Measurements from ENCODE around the gene IER2. TPM values are rescaled to one million over a fixed set of nuclear protein-coding genes. Genes with fewer than 3 reads are reported as not detected.

IER2 gene
- total and polyA plus RNA-seq, 2 donors (not counting 3 experiments of a cell fraction or from before 2014, with no cell fraction given) = 60.6 to 81.6 TPM

- Histone ChIP-seq H2AFZ (ENCODE audit: low read depth, low read length) (no peak overlapping the region), H3K9ac (replicated peaks; ENCODE audit: extremely low read depth, insufficient read depth, low read length) (peak overlapping the region; percentile 97), H3K79me2 (ENCODE audit: control insufficient read depth, insufficient read depth, low read length) (peaks cover 39% of the 10 kb centered on the region), H3K9me1 (replicated peaks; ENCODE audit: control insufficient read depth, extremely low read depth, insufficient read depth, low read length) (no peaks in the 10 kb centered on the region), H4K20me1 (replicated peaks; ENCODE audit: control insufficient read depth, extremely low read depth, insufficient read depth, low read length) (no peaks in the 10 kb centered on the region), H3K27ac (ENCODE audit: insufficient read depth, low read depth, low read length) (peak overlapping the region; percentile 96), H3K27me3 (ENCODE audit: control insufficient read depth in 2 of 2, insufficient read depth in 2 of 2, low read length in 2 of 2) (no peaks in the 10 kb centered on the region), H3K36me3 (ENCODE audit: control insufficient read depth in 2 of 2, extremely low read depth in 1 of 2, insufficient read depth in 2 of 2, low read length in 2 of 2) (no peaks in the 10 kb centered on the region), H3K4me2 (ENCODE audit: insufficient read depth, low read length) (peak overlapping the region; percentile 87), H3K4me3 (replicated peaks in 1 of 3; ENCODE audit: insufficient read depth in 1 of 3, low read depth in 1 of 3, low read length in 3 of 3) (peak overlapping the region; percentile 62 to 97 (median 67)), H3K4me1 (ENCODE audit: control insufficient read depth, extremely low read depth, insufficient read depth, low read length) (peaks cover 27% of the 10 kb centered on the region), H3K9me3 (replicated peaks; ENCODE audit: control insufficient read depth, insufficient read depth, low read length) (no peaks in the 10 kb centered on the region)
- TF ChIP-seq POLR2AphosphoS5 (IDR thresholded peaks at IDR 0.05; ENCODE audit: insufficient read depth, low read depth, low read length) = peak; percentile 82
- no peak for TF ChIP-seq POLR2A (IDR thresholded peaks at IDR 0.05; ENCODE audit: low read depth, low read length)
- TF ChIP-seq JUN (IDR thresholded peaks at IDR 0.05; ENCODE audit: borderline replicate concordance, insufficient read depth, insufficient read length, low read depth) = peak; percentile 33
- dilution Hi-C loops (cut with MboI; ENCODE audit: extremely low pct_ligation_motif_present, low sequenced_read_pairs) = no loop called here
- ChIA-PET CTCF (interaction anchor here (0.6 to 2.4 kb wide), 8 partner anchors 9 to 108 kb away, joined by 3 to 24 read pairs (median 8); no protein-coding TSS in a partner anchor), POLR2A (interaction anchor here (0.7 to 1.8 kb wide), 4 partner anchors 10 to 602 kb away, joined by 3 to 21 read pairs (median 6); no protein-coding TSS in a partner anchor)
- no TSS peak for BruUV-seq (replicated peaks)
- peak; percentile 88 for FAIRE-seq
- DNase-seq (ENCODE audit: low read depth, low spot score) = peak; percentile 80
- intact Hi-C loops (cut with micrococcal nuclease) = loop anchor here (2.0 to 5.0 kb wide), 3 partner anchors 40 to 578 kb away; no protein-coding TSS in a partner anchor
Observed at GRCh38 chr19:13154241-13154778, 4.1 kb downstream of the IER2 start.

DNA sequence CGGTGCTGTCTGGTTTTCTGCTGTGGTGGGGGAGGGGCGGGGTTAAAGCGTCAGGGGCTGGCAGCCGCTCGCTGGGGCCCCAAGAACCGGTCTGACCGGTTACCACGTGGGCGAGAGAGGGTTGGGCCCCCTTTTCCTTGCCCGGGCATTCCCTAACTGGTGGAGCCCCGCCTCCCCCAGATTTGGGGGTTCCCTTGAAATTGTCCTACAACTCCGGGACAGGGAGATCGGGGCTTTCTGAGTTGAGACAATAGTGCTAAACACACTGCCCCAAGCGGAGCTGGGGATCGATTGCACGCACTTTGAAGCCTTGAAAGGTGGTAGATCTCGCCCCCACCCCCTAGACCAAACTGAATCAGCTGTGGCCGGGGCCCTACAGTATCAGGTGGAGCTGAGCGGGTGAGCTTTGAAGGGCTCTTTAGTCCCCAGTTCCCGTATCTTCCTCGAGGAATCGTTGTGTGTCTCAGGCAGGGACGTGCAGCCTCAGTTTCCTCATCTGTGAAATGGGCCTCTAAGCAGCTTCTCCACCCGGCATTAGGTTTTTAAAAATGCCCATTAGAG is 4.8 kb downstream of the IER2 start:
- ChIA-PET POLR2A (interaction anchor here (1.2 to 1.8 kb wide), 4 partner anchors 9 to 108 kb away, joined by 3 to 21 read pairs (median 6); no protein-coding TSS in a partner anchor), CTCF (interaction anchor here (1.1 to 2.4 kb wide), 13 partner anchors 9 to 177 kb away, joined by 3 to 24 read pairs (median 6); partner anchors contain the start of gene NACC1)
- intact Hi-C loops (cut with micrococcal nuclease) = loop anchor here (1.0 to 5.0 kb wide), 5 partner anchors 8 to 577 kb away; no protein-coding TSS in a partner anchor

More for the DNA sequence above, 4.8 kb downstream of the IER2 start:
- dilution Hi-C loops (cut with MboI; ENCODE audit: extremely low pct_ligation_motif_present, low sequenced_read_pairs) = no loop called here
- no peaks in the 10 kb centered on the region for H3K9me1 ChIP-seq (replicated peaks; ENCODE audit: control insufficient read depth, extremely low read depth, insufficient read depth, low read length)
- H3K27ac ChIP-seq (ENCODE audit: insufficient read depth, low read depth, low read length) = peak overlapping the region; percentile 96
- H4K20me1 ChIP-seq (replicated peaks; ENCODE audit: control insufficient read depth, extremely low read depth, insufficient read depth, low read length) = no peaks in the 10 kb centered on the region
- peaks cover 39% of the 10 kb centered on the region for H3K79me2 ChIP-seq (ENCODE audit: control insufficient read depth, insufficient read depth, low read length)
- peak overlapping the region; percentile 62 to 97 (median 67) for H3K4me3 ChIP-seq (replicated peaks in 1 of 3; ENCODE audit: insufficient read depth in 1 of 3, low read depth in 1 of 3, low read length in 3 of 3)
- peak overlapping the region; percentile 97 for H3K9ac ChIP-seq (replicated peaks; ENCODE audit: extremely low read depth, insufficient read depth, low read length)
- no TSS peak for BruUV-seq (replicated peaks)
- peak; percentile 70 for FAIRE-seq
- peak; percentile 62 for DNase-seq (ENCODE audit: low read depth, low spot score)
- no peaks in the 10 kb centered on the region for H3K9me3 ChIP-seq (replicated peaks; ENCODE audit: control insufficient read depth, insufficient read depth, low read length)
- H3K4me2 ChIP-seq (ENCODE audit: insufficient read depth, low read length) = peak overlapping the region; percentile 87
- H3K36me3 ChIP-seq (ENCODE audit: control insufficient read depth in 2 of 2, extremely low read depth in 1 of 2, insufficient read depth in 2 of 2, low read length in 2 of 2) = no peaks in the 10 kb centered on the region
- no peak overlapping the region for H2AFZ ChIP-seq (ENCODE audit: low read depth, low read length)
- TF ChIP-seq JUN (IDR thresholded peaks at IDR 0.05; ENCODE audit: borderline replicate concordance, insufficient read depth, insufficient read length, low read depth) (no peak), EZH2 (IDR thresholded peaks at IDR 0.05; ENCODE audit: borderline replicate concordance, low read depth, low read length, severe bottlenecking) (no peak), GATA2 (IDR thresholded peaks at IDR 0.05; ENCODE audit: insufficient read depth, insufficient read length, low read depth, low read length) (no peak), MYC (IDR thresholded peaks at IDR 0.05; ENCODE audit: low read depth, low read length) (no peak), POLR2AphosphoS5 (IDR thresholded peaks at IDR 0.05; ENCODE audit: insufficient read depth, low read depth, low read length) (no peak)
- TF ChIP-seq, protein P1, sequence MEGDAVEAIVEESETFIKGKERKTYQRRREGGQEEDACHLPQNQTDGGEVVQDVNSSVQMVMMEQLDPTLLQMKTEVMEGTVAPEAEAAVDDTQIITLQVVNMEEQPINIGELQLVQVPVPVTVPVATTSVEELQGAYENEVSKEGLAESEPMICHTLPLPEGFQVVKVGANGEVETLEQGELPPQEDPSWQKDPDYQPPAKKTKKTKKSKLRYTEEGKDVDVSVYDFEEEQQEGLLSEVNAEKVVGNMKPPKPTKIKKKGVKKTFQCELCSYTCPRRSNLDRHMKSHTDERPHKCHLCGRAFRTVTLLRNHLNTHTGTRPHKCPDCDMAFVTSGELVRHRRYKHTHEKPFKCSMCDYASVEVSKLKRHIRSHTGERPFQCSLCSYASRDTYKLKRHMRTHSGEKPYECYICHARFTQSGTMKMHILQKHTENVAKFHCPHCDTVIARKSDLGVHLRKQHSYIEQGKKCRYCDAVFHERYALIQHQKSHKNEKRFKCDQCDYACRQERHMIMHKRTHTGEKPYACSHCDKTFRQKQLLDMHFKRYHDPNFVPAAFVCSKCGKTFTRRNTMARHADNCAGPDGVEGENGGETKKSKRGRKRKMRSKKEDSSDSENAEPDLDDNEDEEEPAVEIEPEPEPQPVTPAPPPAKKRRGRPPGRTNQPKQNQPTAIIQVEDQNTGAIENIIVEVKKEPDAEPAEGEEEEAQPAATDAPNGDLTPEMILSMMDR (IDR thresholded peaks at IDR 0.05; ENCODE audit: extremely low read depth in 1 of 2, insufficient read depth in 1 of 2, low read depth in 1 of 2, low read length in 2 of 2) = peak; percentile 23 to 47
- TF ChIP-seq, protein P2, sequence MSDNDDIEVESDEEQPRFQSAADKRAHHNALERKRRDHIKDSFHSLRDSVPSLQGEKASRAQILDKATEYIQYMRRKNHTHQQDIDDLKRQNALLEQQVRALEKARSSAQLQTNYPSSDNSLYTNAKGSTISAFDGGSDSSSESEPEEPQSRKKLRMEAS (IDR thresholded peaks at IDR 0.05; ENCODE audit: insufficient read depth, insufficient read length) = no peak
- peaks cover 27% of the 10 kb centered on the region for H3K4me1 ChIP-seq (ENCODE audit: control insufficient read depth, extremely low read depth, insufficient read depth, low read length)
- no peaks in the 10 kb centered on the region for H3K27me3 ChIP-seq (ENCODE audit: control insufficient read depth in 2 of 2, insufficient read depth in 2 of 2, low read length in 2 of 2)

All from endothelial cell of umbilical vein (primary cell).